IMR-90 (cell line): ENCODE measurements around the gene CCM2. TPM values are rescaled to one million over a fixed set of nuclear protein-coding genes. Genes with fewer than 3 reads are reported as not detected.
"Not testable (repeated sequence)": the region's sequence is repeated elsewhere in the genome, so short reads cannot be mapped to it uniquely, and the experiment has no call there.

Experiments
- ATAC-seq: fragments of 200-7000 bp; cut with Tn5 transposase; 2 replicates; pipeline ENCODE4 v1.9.1; 2020; ENCODE audit warnings: low read depth, mild to moderate bottlenecking, moderate library complexity
- BruUV-seq: library from RNA; stranded (reverse); fragments of 400-500 nt; replicated peaks from 2 replicates; lab custom pipeline; 2021; lab: Mats Ljungman, UMichigan
- CTCF ChIA-PET: fragments of 300-600 bp; formaldehyde crosslinking; extraction: SDS; loops from one replicate; lab custom pipeline; 2021; ENCODE audit warnings: antibody characterized with exemption; lab: Yijun Ruan, JAX
- POLR2A ChIA-PET: fragments of 300-600 bp; sonication (Branson Sonifier 250); formaldehyde crosslinking; loops from one replicate; lab custom pipeline; 2022; ENCODE audit warnings: antibody characterized with exemption; ENCODE audit not compliant: unreplicated experiment; lab: Charles Lee
- DNase-seq: peaks from one replicate; pipeline ENCODE4 v3.0.0; 2013
- H2AFZ ChIP-seq: replicated peaks from 2 replicates; pipeline ENCODE3; 2013; ENCODE audit warnings: low read length, mild to moderate bottlenecking; ENCODE audit not compliant: poor library complexity
- H2AK5ac ChIP-seq: 2 replicates; pipeline ENCODE4 v1.6.1; 2013; ENCODE audit warnings: low read depth, low read length, inconsistent platforms
- H2AK9ac ChIP-seq: replicated peaks from 2 replicates; pipeline ENCODE3; 2013; ENCODE audit warnings: mild to moderate bottlenecking, low read depth, low read length, moderate library complexity; ENCODE audit not compliant: poor library complexity
- H2BK120ac ChIP-seq: 2 replicates; pipeline ENCODE4 v1.6.1; 2013; ENCODE audit warnings: low read depth, low read length, inconsistent platforms
- H2BK15ac ChIP-seq: 3 replicates; pipeline ENCODE4 v1.6.1; 2013; ENCODE audit warnings: low read depth, low read length, inconsistent platforms
- H2BK20ac ChIP-seq: 2 replicates; pipeline ENCODE4 v1.6.1; 2013; ENCODE audit warnings: low read depth, mild to moderate bottlenecking, inconsistent platforms, low read length, moderate library complexity
- H2BK5ac ChIP-seq: 2 replicates; pipeline ENCODE4 v1.6.1; 2013; ENCODE audit warnings: mild to moderate bottlenecking, low read depth, low read length, inconsistent platforms; ENCODE audit not compliant: poor library complexity, severe bottlenecking
- H3K14ac ChIP-seq: replicated peaks from 2 replicates; pipeline ENCODE4 v1.6.1; 2013; ENCODE audit warnings: low read depth, low read length, inconsistent platforms
- H3K18ac ChIP-seq: 2 replicates; pipeline ENCODE4 v1.6.1; 2013; ENCODE audit warnings: low read depth, low read length, control low read depth
- H3K23ac ChIP-seq: 2 replicates; pipeline ENCODE4 v1.6.1; 2013; ENCODE audit warnings: low read depth, low read length, inconsistent platforms
- H3K27ac ChIP-seq: 2 replicates; pipeline ENCODE4 v1.5.1; 2013; ENCODE audit warnings: mild to moderate bottlenecking, control low read depth, low read length; ENCODE audit not compliant: insufficient read depth
- H3K27me3 ChIP-seq: 2 replicates; pipeline ENCODE4 v1.6.1; 2013; ENCODE audit warnings: low read length; ENCODE audit not compliant: control insufficient read depth, insufficient read depth
- H3K36me3 ChIP-seq: 2 replicates; pipeline ENCODE4 v1.6.1; 2013; ENCODE audit warnings: low read length, mixed read lengths; ENCODE audit not compliant: control insufficient read depth, insufficient read depth
- H3K4ac ChIP-seq: 2 replicates; pipeline ENCODE4 v1.6.1; 2013; ENCODE audit warnings: low read depth, low read length, inconsistent platforms
- H3K4me1 ChIP-seq: 2 replicates; pipeline ENCODE4 v1.6.1; 2013; ENCODE audit warnings: low read length, mixed read lengths; ENCODE audit not compliant: control insufficient read depth, insufficient read depth
- H3K4me2 ChIP-seq: 2 replicates; pipeline ENCODE4 v1.6.1; 2013; ENCODE audit warnings: low read depth, mild to moderate bottlenecking, control low read depth, low read length, moderate library complexity
- H3K4me3 ChIP-seq: 2 replicates; pipeline ENCODE4 v1.5.1; 2013; ENCODE audit warnings: low read depth, mild to moderate bottlenecking, control low read depth, low read length, moderate library complexity; ENCODE audit not compliant: insufficient read depth
- H3K56ac ChIP-seq: 2 replicates; pipeline ENCODE4 v1.6.1; 2013; ENCODE audit warnings: low read length, inconsistent platforms; ENCODE audit not compliant: insufficient read depth; ENCODE audit errors: extremely low read depth
- H3K79me1 ChIP-seq, 2 experiments: 2 replicates each; pipeline ENCODE4 v1.6.1; 2013; ENCODE audit warnings: low read length in 2 of 2, inconsistent platforms in 1 of 2, low read depth in 1 of 2
- H3K9ac ChIP-seq: 2 replicates; pipeline ENCODE4 v1.6.1; 2013; ENCODE audit warnings: low read depth, low read length, control low read depth
- H3K9me1 ChIP-seq: 2 replicates; pipeline ENCODE4 v1.6.1; 2013; ENCODE audit warnings: low read length, inconsistent platforms; ENCODE audit not compliant: insufficient read depth
- H3K9me3 ChIP-seq: 2 replicates; pipeline ENCODE4 v1.6.1; 2013; ENCODE audit warnings: low read length; ENCODE audit not compliant: control insufficient read depth, insufficient read depth
- H4K20me1 ChIP-seq: 2 replicates; pipeline ENCODE4 v1.6.1; 2013; ENCODE audit warnings: low read length, inconsistent platforms; ENCODE audit not compliant: insufficient read depth
- H4K5ac ChIP-seq: 2 replicates; pipeline ENCODE4 v1.6.1; 2013; ENCODE audit warnings: mild to moderate bottlenecking, low read depth, low read length, control low read depth
- H4K8ac ChIP-seq, 2 experiments: 2 replicates each; pipeline ENCODE4 v1.6.1; 2013; ENCODE audit warnings: low read depth in 2 of 2, low read length in 2 of 2, control low read depth in 1 of 2, inconsistent platforms in 1 of 2
- H4K91ac ChIP-seq: 2 replicates; pipeline ENCODE4 v1.6.1; 2013; ENCODE audit warnings: low read depth, low read length, inconsistent platforms; ENCODE audit not compliant: insufficient read depth
- MAFK ChIP-seq: IDR thresholded peaks from 2 replicates; pipeline ENCODE4 v1.6.1; 2012; ENCODE audit warnings: low read depth, low read length, improper control_type of control experiment
- RFX5 ChIP-seq: IDR thresholded peaks from 2 replicates; pipeline ENCODE4 v1.8.0; 2012; ENCODE audit warnings: low read depth, mild to moderate bottlenecking, low read length, moderate library complexity
- WGBS, 2 experiments: methylation state at CpG; one replicate each; pipeline versions ENCODE4 v1.1.5 to v1.1.7; 2013; ENCODE audit warnings: missing lambda C conversion rate in 2 of 2; ENCODE audit not compliant: insufficient read length in 1 of 2; ENCODE audit errors: extremely low coverage in 2 of 2; 5-methylcytosine and 5-hydroxymethylcytosine counted together
- dilution Hi-C: fragments of 300-500 bp; cut with HindIII; formaldehyde crosslinking; loops from one replicate; pipeline ENCODE4 v1.14.3; 2018; ENCODE audit warnings: low sequenced_read_pairs; ENCODE audit not compliant: unreplicated experiment
- in situ Hi-C: fragments of 300-500 bp; cut with MboI; formaldehyde crosslinking; loops from 3 replicates; pipeline ENCODE4 v1.14.3; 2019; ENCODE audit warnings: low sequenced_read_pairs, inconsistent platforms, mixed read lengths
- intact Hi-C: fragments of 100-400 bp; cut with micrococcal nuclease; formaldehyde crosslinking; loops from 2 replicates; pipeline ENCODE4 v1.10.0; 2022
- polyA plus RNA-seq, 3 experiments: library from polyadenylated mRNA; depleted of rRNA; stranded (reverse); fragments of >200 nt; gene quantifications; 2 replicates each; pipeline ENCODE4 v1.2.3, GENCODE V29; 2012; ENCODE audit warnings: low replicate concordance in 1 of 3
- total RNA-seq: library from RNA; depleted of rRNA; stranded (reverse); fragments of >200 nt; gene quantifications from 2 replicates; pipeline ENCODE4 v1.2.3, GENCODE V29; 2012

The CCM2 gene
- total and polyA plus RNA-seq, 2 of the 4 experiments (the other 2 are of a cell fraction): 65.2 to 78.5 TPM

- Histone ChIP-seq H2BK15ac (peak overlapping the region; percentile 55; the same call in 1 of the 3 replicates), H2AK9ac (peak overlapping the region; percentile 31), H3K23ac (peak overlapping the region; percentile 83; the same call in 1 of the 2 replicates), H3K79me1 (peaks cover 5 to 17% of the 10 kb centered on the region in 2 experiments), H3K4me1 (peaks cover 9% of the 10 kb centered on the region), H2BK20ac (peak overlapping the region; percentile 75), H3K4ac (peak overlapping the region; percentile 49), H2BK5ac (peak overlapping the region; percentile 56), H3K4me3 (no peak overlapping the region), H3K27me3 (no peaks in the 10 kb centered on the region), H3K27ac (peak overlapping the region; percentile 74; the same call in 1 of the 2 replicates), H3K9me1 (peaks cover 3% of the 10 kb centered on the region), H4K20me1 (peaks cover 6% of the 10 kb centered on the region; the same call in 1 of the 2 replicates), H4K5ac (peak overlapping the region; percentile 85), H2AFZ (peak overlapping the region; percentile 84), H4K8ac (peak overlapping the region; percentile 77 to 78; a peak in 3 of 4 replicates), H3K9me3 (no peaks in the 10 kb centered on the region), H3K4me2 (no peak overlapping the region), H2AK5ac (peak overlapping the region; percentile 76; the same call in 1 of the 2 replicates), H3K36me3 (peaks cover 1% of the 10 kb centered on the region; the same call in 1 of the 2 replicates), H4K91ac (peak overlapping the region; percentile 24), H3K56ac (no peak overlapping the region), H2BK120ac (peak overlapping the region; percentile 69), H3K18ac (peak overlapping the region; percentile 80), H3K14ac (peak overlapping the region; percentile 66), H3K9ac (peak overlapping the region; percentile 13)
- TF ChIP-seq RFX5 (no peak), MAFK (peak; percentile 43; the same call in 1 of the 2 replicates)
- BruUV-seq: no TSS peak
- ATAC-seq: no peak
- WGBS, 2 experiments: no CpG with 5 or more reads among the region's 9 CpGs
- dilution Hi-C loops (no loop called here), in situ Hi-C loops (no loop called here), intact Hi-C loops (no loop called here)
- ChIA-PET CTCF (no interaction called here), POLR2A (no interaction called here)
- DNase-seq: peak; percentile 77
These were observed 9.6 kb upstream of the CCM2 start for GRCh38 chr7:44990109-44991023.

- H2BK5ac ChIP-seq, ATAC-seq, H4K20me1 ChIP-seq, BruUV-seq, H3K79me1 ChIP-seq, H3K14ac ChIP-seq, in situ Hi-C loops, intact Hi-C loops, dilution Hi-C loops, H3K27me3 ChIP-seq, H3K4me1 ChIP-seq, H3K4ac ChIP-seq, H3K36me3 ChIP-seq, H4K91ac ChIP-seq, H2BK15ac ChIP-seq, H3K4me2 ChIP-seq, CTCF ChIA-PET, H4K5ac ChIP-seq, H2AFZ ChIP-seq, H3K27ac ChIP-seq, DNase-seq, H3K56ac ChIP-seq, H2BK20ac ChIP-seq, H2BK120ac ChIP-seq, H3K9ac ChIP-seq, H3K9me1 ChIP-seq, H3K9me3 ChIP-seq, H3K18ac ChIP-seq, H2AK9ac ChIP-seq, H3K4me3 ChIP-seq, POLR2A ChIA-PET, H4K8ac ChIP-seq, H2AK5ac ChIP-seq, H3K23ac ChIP-seq: not testable (repeated sequence)
- WGBS, 2 experiments: 100% methylated on average over 2 of the region's 21 CpGs; no CpG with 5 or more reads in 1 of the 2 experiments
These were observed 7.8 kb upstream of the CCM2 start for GRCh38 chr7:44992004-44992795.
